Cerebellar nuclear complex (tissue), 1 donor: ENCODE measurements around the gene STAT2.
"Not testable (repeated sequence)": the region's sequence is repeated elsewhere in the genome, so short reads cannot be mapped to it uniquely, and the experiment has no call there.

ENCODE experiments used
- DNase-seq, 2 experiments: peaks; one replicate each; lab custom pipeline; 2025; lab: John Stamatoyannopoulos, UW

The STAT2 gene

DNA sequence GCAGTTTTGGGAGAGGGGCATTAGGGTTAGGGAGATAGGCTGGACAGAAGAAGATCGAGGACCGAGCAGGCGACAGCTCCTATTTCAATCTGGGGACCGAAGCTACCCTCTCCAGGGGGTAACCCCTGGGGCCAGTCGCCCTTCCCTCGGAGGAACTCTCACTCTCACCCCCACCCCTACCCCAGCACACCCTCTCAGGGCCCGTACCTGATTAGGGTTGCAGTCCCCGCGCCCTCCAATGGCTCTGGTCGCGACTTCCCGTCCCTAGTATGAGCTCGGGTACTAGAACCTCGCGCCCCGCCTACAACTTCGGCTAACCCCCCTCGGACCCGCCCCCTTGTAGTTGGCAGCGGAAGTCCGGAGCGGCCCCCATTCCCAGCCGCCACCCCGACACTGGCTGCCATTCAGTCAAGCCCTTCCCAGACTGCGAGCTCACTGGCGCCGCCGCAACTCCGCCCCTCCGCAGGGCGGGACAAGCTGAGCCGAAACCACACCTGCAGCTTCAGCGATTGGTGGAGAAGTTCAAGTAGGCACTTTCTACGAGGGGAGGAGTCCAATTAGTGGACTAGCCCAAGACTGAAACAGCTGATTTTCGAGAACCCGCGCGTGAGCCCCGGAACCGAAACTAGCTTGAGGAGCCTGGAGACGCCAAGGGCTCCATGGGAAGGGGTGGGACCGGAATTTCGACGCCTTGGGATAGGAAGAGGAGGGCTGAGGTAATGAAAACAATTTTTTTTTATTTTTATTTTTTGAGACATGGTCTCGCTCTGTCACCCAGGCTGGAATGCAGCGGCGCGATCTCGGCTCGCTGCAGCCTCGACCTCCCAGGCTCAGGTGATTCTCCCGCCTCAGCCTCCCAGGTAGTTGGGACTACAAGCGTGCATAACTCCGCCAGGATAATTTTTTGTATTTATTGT lies at the start of gene STAT2:
Gene STAT2 (minus strand): TSS at position 257 of the 917 bp plus-strand sequence. CDS start 3,536 bp downstream, outside the sequence.
- peak; percentile 99 for DNase-seq

DNA sequence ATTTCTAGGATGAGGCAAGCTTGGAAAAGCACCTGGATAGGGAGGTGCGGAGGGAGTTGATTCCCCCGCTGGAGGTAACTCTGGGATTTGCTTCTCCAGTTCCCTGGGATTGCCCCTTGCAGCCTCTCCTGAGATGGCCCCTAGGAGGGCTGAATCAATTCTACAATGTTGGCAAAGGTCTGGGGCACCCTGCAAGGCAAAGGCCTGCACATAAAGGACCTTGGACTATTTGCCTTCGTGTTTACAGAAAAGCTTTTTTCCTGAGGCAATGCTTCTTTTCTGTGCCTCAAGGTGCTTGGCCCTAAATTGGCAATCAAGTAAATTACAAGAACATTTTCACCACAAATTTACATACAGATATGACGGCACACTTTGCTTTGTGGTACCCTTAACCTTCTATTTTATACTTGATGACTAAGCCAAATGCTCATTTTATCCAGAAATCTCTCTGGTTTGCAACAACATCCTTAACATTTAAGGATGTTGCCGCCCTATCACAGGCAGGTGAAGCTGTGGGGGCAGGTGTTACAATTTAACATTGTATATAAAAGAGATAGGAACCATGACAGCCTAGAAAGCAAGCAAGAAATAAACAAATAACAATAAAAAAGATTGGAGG lies 49.0 kb upstream of the STAT2 start:
- DNase-seq = no peak

DNA sequence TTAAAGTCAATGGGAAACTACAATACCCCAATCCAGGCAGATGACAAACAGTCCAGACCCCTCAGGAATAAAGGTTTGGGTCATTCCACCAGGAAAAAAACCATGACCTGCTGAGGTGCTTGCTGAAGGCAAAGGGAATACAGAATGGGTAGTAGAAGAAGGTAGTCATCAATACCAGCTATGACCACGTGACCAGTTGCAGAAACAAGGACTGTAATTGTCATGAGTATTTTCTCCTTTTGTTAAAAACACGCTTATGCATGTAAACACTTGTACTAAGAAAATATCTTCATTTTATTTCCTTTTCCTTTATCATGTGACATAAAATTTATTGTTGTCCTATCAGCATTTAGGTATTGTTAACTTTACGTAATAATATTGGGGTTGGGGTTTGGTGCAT lies 44.3 kb upstream of the STAT2 start:
- DNase-seq = not testable (repeated sequence)

DNA sequence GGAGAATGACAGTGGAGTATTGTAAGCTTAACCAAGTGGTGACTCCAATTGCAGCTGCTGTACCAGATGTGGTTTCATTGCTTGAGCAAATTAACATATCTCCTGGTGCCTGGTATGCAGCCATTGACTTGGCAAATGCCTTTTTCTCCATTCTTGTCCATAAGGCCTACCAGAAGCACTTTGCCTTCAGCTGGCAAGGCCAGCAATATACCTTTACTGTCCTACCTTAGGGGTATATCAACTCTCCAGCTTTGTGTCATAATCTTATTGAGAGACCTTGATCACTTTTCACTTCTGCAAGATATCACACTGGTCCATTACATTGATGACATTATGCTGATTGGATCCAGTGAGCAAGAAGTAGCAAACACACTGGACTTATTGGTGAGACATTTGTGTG lies 41.7 kb upstream of the STAT2 start:
- DNase-seq = not testable (repeated sequence)

DNA sequence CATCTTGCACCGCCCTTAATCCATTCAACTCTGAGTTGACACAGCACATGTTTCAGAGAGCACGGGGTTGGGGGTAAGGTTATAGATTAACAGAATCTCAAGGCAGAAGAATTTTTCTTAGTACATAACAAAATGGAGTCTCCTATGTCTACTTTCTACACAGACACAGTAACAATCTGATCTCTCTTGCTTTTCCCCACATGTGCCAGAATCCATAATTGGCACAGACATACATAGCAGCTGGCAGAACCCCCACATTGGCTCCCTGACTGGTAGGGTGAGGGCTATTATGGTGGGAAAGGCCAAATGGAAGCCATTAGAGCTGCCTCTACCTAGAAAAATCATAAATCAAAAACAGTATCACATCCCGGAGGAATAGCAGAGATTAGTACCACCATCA lies 41.2 kb upstream of the STAT2 start:
- DNase-seq = not testable (repeated sequence)

DNA sequence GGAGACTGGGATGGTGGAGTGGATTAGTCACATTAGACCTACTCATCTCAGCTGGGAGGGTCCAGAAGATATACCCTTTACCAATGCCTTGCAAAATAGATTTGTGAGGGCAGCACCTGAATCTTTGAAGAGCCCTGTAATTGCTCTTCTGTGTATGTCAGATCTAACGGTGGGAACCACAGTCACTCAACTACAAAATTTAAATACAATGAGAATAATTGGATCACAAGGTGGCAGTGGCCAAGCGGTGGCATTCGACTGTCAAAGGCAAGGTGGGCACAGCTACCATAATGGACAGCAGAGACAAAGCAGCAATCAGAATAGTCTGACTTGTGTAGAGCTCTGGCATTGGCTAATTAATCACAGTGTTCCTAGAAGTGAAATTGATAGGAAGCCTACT lies 39.6 kb upstream of the STAT2 start:
- DNase-seq = not testable (repeated sequence)

DNA sequence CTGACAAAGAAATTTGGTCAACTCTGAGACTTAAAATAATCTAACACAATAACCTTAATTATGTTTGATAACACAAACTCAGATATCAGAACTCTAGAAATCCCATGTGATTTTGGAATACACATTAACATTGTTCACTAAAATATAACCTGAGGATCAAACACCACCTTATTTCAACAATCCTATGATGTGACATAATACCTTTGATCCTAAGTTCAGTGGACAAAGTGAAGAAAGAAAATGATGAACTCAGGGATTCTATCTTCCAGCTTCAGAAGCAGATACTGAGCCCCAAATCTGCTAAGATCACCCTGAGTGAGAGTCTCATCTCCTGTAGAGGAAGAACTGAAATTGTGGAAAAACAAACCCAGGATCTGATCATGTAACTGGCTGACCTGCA lies 38.4 kb upstream of the STAT2 start:
- no peak for DNase-seq

DNA sequence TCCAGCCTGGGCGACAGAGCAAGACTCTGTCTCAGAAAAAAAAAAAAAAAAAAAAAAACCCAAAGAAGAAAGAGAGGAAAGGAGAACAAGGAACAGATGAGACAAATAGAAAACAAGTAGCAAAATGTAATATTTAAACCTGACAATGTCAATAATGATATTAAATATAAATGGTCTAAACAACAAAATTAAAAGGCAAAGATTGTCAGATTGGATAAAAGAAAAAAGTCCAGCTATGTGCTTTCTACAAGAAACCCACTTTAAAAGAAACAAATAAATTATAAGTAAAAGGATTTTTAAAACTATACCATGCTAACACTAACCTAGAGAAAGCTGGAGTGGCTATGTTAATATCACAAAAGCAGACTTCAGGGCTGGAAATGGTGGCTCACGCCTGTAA lies 32.4 kb upstream of the STAT2 start:
- DNase-seq = no peak

DNA sequence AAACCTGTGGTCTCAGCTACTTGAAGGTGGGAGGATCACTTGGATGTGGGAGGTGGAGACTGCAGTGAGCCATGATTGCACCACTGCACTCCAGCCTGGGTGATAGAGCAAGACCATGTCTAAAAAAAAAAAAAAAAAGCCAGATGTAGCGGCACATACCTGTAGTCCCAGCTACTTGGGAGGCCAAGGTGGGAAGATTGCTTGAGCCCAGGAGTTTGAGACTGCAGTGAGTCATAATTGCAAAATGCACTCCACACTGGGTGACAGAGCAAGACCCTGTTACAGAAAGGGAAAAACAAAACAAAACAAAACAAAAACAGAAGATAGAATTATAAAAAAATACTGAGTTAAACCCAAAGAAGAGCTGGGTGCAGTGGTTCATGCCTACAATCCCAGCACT lies 31.8 kb upstream of the STAT2 start:
- no peak for DNase-seq

DNA sequence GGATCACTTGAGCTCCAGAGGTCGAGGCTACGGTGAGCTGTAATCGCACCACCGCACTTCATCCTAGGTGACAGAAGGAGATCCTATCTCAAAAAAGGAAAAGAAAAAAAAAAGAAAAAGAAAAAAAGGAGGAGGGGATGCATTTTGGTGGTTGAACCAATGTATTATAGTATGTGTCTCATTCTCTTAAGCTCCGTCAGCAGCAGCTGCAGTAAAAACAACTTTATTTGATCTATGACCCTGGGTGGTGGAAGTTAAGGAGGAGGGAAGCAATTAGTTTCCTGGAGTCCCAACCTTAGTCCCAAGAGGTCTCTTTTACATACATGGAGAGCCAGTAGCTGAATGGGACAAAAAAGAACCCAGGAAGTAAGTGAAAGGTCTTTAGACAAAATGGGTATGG lies 29.5 kb upstream of the STAT2 start:
- DNase-seq = no peak

DNA sequence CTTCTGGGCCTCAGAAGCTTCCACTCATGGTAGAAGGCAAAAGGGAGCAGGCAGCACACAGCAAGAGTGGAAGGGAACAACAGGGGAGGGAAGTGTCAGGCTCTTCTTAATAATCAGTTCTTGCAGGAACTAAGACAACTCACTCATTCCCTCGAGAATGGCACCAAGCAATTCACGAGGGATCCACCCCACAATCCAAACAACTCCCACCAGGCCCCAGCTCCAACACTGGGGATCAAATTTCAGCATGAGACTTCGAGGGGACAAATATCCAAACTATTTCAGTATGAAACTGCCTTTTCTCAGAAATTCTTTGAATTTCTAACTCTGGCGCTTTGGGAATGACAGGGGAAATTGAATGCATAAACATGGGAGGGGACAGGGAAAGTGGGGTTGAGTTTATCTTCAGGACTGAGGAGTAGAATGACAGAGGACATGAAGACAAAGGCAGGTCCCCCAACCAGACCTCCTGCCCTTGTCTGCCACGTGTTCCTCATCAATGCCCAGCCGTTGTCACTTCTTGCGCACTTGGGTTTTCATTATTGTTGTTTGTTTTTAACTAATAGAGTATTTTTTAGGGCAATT lies 27.3 kb upstream of the STAT2 start:
- no peak for DNase-seq

DNA sequence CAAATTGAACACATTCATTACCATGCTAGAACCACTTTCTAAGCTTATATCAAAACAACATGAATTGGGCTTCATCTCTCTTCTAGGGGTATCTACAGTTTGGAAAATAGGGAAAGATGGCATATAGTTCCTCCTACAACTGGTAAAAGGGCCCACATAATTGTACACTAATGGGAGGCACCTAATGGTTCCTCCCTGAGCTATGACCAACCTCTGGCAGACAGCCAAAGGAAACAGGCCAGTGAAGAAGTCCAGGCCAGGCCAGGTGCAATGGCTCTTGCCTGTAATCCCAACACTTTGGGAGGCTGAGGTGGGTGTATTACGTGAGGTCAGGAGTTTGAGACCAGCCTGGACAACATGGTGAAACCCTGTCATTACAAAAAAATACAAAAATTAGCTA lies 26.0 kb upstream of the STAT2 start:
- no peak for DNase-seq

DNA sequence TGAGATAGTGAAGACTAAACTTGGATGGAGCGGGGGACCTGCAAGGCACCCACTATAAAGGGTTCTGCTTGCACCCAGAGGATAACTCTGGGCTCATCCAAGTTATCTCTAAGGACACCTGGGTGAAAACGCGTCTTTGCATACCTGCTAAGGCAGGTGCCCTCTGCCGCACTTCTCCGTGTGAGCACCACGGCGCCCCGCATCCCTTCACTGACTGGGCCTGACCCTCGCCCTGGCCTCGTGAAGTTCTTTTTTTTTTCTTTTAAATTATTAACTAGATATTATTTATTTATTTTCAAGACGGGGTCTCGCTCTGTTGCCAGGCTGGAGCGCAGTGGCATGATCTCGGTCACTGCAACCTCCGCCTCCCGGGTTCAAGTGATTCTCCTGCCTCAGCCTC lies 22.7 kb upstream of the STAT2 start:
- no peak for DNase-seq

DNA sequence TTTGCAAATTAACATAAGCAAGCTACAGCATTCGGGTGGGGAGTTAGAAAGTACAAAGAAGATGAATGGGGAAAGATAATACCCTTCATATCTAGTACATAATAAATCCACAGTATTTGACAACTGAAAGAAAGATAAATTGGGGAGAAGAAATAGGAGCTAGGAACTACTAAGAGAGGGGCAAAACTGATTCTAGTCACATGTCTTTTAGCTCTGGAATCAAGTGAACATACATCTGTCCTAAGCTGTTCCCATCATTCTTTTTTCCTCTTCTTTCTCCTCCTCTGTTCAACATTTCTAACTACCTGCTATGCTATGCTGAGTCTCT lies 18.0 kb upstream of the STAT2 start:
- no peak for DNase-seq

DNA sequence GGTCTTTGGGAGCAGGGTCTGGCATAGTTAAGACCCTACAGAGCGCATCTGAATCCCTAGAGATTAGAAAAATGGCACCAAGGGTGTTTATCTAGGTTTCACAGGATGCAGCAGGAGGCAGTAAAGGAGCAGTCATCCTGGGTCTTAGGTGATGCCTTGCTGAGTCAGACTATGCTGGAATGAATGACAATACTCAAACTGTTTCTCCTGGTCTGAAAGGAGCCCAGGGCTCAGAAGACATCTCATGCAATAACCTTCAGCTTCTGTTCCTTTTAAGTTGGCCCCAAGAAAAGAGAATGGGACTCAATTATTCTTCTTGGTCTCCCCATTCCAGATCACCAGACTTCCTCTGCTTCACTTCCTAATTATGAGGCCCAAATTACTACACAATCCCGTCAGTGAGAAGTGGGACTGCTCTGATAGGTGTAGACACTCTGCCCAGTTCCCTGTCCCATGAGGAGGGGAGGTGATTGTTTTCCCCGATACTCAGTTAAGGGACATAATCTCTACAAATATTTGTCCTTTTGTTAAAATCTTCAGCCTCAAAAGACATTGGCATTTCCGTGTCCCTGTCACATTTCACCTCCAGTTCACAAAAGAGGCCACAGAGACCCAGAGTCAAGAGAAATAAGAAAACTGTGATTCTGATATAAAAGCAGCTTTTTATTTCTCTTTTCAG lies 17.5 kb upstream of the STAT2 start:
- no peak for DNase-seq

DNA sequence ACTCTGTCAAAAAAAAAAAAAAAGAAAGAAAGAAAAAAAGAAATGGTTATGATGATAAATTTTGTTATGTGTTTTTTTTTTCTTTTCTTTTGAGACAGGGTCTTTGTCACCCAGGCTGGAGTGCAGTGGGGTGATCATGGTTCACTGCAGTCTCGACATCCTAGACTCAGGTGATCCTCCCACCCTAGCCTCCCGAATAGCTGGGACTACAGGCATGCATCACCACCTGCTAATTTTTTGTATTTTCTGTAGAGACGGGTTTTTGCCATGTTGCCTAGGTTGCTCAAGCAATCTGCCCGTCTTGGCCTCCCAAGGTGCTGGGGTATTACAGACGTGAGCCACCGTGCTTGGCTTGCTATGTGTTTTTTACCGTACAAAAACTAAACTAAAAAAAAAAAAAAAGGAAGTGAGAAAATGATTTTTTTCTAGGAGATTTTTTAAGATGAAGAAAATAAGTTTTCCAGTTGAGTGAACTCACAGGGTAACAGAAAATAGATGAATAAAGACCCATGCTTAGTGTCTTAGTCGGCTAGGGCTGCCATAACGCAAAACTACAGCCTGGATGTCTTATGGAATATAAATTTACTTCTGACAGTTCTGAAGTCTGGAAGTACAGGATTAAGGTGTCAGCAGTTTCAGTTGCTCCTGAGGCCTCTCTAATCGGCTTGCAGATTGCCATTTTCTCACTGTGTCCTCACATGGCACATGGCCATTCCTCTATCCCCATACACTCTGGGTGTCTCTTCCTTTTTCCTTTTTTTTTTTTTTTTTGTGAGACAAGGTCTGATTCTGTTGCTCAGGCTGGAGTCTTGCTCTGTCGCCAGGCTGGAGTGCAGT lies 15.9 kb upstream of the STAT2 start:
- DNase-seq = no peak

DNA sequence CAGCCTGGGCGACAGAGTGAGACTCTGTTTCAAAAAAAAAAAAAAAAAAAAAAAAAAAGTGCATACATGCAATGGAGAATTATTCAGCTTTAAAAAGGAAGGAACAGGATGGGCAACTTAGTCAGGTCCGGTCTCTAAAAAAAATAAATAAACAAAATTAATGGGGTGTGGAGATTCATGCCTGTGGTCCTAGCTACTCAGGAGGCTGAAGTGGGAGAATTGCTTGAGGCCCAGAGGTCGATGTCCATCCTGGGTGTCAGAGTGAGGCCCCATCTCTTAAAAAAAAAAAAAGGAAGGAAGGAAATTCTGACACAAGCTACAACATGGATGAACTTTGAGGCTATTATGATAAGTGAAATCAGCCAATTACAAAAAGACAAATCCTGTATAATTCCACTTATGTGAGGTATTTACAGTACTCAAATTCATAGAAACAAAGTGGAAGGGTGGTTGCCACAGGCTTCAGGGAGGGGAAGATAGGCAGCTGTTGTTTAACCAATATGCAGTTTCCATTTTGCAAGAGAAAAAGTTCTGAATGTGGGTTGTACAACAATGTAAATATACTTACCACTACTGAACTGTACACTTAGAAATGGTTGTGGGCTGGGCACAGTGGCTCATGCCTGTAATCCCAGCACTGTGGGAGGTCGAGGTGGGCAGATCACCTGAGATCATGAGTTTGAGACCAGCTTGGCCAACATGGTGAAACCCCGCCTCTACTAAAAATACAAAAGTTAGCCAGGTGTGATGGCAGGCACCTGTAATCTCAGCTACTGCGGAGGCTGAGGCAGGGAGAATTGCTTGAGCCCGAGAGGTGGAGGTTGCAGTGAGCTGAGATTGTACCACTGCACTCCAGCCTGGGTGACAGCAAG lies 15.1 kb upstream of the STAT2 start:
- DNase-seq = no peak

DNA sequence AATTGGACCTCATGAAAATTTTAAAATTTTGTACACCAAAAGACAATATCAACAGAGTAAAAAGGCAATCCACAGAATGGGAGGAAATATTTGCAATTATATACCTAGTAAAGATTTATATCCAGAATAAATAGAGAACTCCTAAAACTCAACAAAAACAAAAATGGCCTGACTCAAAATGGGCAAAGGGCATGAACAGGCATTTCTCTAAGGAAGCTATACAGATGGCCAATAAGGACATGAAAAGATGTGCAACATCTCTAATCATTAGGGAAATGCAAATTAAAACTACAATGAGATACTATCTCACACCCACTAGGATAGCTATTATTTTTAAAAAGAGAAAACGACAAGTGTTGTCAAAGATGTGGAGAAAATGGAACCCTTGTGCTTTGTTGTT lies 13.6 kb upstream of the STAT2 start:
- DNase-seq = no peak

DNA sequence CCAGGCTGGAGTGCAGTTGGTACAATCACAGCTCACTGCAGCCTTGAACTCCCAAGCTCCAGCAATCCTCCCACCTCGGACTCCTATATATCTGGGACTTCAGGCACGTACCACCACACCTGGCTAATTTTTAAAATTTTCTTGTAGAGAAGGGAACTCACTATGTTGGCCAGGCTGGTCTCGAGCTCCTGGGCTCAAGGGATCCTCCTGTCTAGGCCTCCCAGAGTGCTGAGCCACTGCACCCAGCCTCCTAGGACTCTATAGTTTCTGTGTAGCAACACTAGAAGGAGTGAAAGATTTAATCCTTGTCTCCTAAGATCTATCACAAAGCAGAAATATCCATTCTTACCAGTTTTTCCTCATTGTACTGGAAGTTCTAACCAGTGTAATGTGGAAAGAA lies 7.0 kb upstream of the STAT2 start:
- no peak for DNase-seq

DNA sequence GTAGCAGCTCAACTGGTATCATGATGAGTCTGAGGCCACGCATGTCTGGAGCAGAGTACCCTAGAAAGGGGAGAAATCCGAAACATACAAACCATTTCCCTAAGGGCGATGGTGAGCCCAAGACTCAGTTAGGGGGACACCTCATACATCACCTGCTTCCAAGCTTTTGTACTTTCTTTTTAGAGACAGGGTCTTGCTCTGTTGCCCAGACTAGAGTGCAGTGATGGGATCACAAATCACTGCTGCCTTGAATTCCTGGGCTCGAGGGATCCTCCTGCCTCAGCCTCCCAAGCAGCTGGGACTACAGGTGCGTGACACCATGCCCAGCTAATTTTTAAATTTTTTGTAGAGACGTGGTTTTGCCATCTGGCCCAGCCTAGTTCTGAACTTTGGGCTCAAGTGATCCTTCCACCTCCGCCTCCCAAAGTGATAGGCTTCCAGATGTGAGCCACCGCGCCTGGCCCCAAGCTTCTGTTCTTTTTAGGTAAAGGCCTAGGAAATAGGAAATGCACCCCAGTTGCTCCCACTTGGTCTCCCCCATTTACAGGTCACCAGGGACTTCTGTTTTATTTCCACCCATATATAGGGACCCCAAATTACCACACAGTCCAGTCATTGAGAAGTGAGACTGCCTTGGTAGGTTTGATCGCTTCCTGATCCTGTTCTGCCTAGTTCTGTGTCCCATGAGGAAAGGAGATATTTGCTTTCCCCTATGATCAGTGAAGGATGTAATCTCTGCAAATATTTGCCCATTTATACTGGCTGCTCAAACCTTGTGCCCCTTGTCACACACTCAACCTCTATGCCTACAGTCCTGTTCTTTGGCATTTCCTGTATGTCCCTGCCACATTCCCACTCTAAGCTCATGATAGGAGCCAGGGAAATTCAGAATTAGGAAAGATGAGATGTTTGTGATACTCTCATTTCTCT lies 2.5 kb upstream of the STAT2 start, which contains the start of gene APOF:
Gene APOF (minus strand): TSS at position 728 of the 930 bp plus-strand sequence. CDS start 112 bp downstream, at position 616.
- DNase-seq = no peak
